ENCODE measurements around the gene EYS. TPM values are rescaled to one million over a fixed set of nuclear protein-coding genes. Genes with fewer than 3 reads are reported as not detected.

EYS gene
- total RNA-seq, 2 donors from 2014 or later: not detected

DNA sequence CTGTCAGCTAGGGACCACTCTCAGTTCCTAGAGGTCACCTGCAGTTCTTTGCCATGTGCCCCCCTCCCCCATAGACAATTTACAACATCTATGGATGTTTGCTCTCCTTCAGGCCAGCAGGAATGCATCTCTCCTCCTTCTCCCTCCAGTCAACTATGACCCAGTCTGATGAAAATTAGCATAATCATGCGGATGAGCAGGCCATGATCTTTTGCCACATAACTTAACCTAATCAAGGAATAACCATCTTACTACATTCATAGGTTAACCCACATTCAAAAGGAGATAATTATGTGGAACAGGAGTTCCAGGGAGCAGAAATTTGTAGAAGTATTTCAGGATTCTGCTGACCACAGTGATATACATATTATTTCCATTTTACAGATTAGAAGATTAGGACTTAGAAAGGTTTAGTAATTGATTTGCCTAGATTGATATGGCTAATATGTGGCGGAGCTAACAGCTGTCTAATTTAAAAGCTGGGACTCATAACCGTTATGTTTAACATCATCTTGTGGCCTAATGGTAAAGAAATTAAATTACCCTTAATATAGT lies 1585.9 kb downstream of the EYS start:
- DNase-seq: no peak
- no peak overlapping the region for H3K27ac Mint-ChIP-seq
- H3K4me1 Mint-ChIP-seq (ENCODE audit: low read depth): no peaks in the 10 kb centered on the region

DNA sequence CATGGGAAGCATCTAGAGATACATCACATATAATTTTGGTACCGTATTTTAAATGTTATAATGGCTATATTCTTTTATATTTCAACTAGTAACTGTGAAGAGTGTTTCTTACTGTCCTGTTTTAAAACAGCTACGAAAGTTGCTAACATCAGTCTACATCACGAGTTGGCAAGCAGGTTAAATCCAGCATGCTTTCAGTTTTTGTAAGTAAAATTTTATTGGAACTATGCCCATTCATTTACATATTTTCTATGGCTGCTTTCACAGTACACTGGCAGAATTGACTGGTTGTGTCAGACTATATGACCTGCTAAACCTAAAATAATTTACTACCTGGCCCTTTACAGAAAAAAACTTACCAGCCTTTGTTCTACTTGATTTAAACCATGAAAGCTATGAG lies 1593.3 kb downstream of the EYS start:
- H3K27me3 Mint-ChIP-seq (ENCODE audit: low read depth): no peaks in the 10 kb centered on the region
- peaks cover 5 to 13% of the 10 kb centered on the region in 2 donors for H3K9me3 Mint-ChIP-seq
- H3K27ac Mint-ChIP-seq: no peak overlapping the region
- no peak overlapping the region for H3K4me3 Mint-ChIP-seq
- DNase-seq (no peak), ATAC-seq (replicated peaks in 1 of 2) (no peak)
- H3K4me1 Mint-ChIP-seq (ENCODE audit: low read depth): no peaks in the 10 kb centered on the region
- no peaks in the 10 kb centered on the region for H3K36me3 Mint-ChIP-seq (ENCODE audit: insufficient read depth in 2 of 2)

More for the DNA sequence above, 1585.9 kb downstream of the EYS start:
- Mint-ChIP-seq H3K27me3 (ENCODE audit: low read depth) (no peaks in the 10 kb centered on the region), H3K36me3 (ENCODE audit: insufficient read depth in 2 of 2) (peaks cover 0 to 2% of the 10 kb centered on the region in 2 donors), H3K9me3 (peaks cover 2 to 12% of the 10 kb centered on the region in 2 donors), H3K4me3 (no peak overlapping the region)
- no peak for ATAC-seq (replicated peaks in 1 of 2)

DNA sequence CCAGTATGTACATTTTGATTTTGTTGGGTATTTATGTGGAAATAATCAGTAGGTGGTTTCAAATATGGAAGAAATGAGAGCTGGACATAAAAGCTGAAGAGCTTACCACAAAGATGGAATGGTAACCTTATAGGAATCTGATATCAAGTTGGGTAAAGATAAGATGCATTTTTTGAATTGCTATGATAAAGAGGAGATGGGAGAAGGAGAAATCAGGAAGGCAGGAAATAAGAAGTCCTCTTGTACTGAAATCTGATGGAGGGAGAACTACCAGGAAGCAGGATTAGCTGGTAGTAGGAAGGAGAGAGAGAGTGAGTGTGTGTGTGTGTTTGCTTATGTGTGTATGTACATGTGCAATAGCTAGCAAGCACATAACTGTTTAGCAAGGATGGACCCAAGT lies 1603.0 kb downstream of the EYS start:
- Mint-ChIP-seq H3K4me3 (no peak overlapping the region), H3K9me3 (peaks cover 0 to 7% of the 10 kb centered on the region in 2 donors), H3K4me1 (ENCODE audit: low read depth) (no peaks in the 10 kb centered on the region), H3K27me3 (ENCODE audit: low read depth) (no peaks in the 10 kb centered on the region), H3K36me3 (ENCODE audit: insufficient read depth in 2 of 2) (no peaks in the 10 kb centered on the region), H3K27ac (no peak overlapping the region)
- DNase-seq (no peak), ATAC-seq (replicated peaks in 1 of 2) (no peak)

DNA sequence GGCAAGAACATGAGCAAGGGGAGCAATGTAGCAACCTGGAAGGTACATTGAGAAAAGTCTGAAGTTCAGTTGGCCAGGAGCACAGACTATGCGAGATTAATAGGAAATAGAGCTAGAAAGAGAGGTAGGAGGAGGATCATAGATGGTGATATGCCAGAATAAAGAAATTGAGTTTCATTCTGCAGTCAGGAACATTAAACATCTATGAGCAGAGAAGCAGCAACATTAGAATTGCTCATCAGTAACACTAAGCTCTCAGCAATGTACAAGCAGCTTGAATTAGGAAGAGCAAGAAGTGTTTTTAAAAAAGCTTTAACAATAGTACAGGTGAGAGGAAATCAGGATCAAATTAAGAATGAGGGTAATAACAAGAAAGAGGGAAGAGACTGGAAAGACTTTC lies 1603.5 kb downstream of the EYS start:
- Mint-ChIP-seq H3K9me3 (peaks cover 0 to 7% of the 10 kb centered on the region in 2 donors), H3K4me3 (no peak overlapping the region), H3K36me3 (ENCODE audit: insufficient read depth in 2 of 2) (no peaks in the 10 kb centered on the region), H3K27me3 (ENCODE audit: low read depth) (no peaks in the 10 kb centered on the region), H3K4me1 (ENCODE audit: low read depth) (no peaks in the 10 kb centered on the region), H3K27ac (no peak overlapping the region)
- DNase-seq: no peak
- ATAC-seq (replicated peaks in 1 of 2): no peak

DNA sequence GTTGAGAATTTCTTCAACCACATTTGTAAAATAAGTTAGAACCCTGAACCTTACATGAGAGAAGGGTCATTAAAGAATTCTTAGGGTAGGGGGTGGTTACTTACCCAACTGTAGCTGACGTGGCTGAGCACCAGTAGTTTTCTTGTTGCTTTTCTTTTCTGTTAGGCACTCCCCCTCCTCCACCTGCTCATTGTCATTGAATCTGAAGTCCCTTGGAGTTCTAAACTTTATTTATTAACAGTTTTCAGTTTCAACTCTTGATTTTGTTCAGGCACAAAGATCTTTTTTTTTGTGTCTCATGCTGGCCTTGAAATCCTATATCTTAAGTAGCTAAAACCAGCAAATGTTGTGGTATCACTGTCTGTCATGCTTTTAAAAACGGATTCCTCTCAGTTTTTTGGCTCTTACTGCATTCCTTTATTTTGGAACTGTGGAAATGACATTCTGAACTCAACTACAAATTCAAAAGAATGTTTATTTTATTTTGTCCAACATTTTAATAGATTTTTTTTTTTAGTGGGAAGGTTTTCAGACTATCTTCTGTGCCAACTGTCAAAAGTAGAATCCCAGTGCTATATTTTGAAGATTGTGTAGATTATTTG lies 1606.2 kb downstream of the EYS start:
- Mint-ChIP-seq H3K27ac (no peak overlapping the region), H3K4me1 (ENCODE audit: low read depth) (no peaks in the 10 kb centered on the region), H3K36me3 (ENCODE audit: insufficient read depth in 2 of 2) (no peaks in the 10 kb centered on the region), H3K27me3 (ENCODE audit: low read depth) (no peaks in the 10 kb centered on the region), H3K4me3 (no peak overlapping the region), H3K9me3 (peaks cover 2 to 4% of the 10 kb centered on the region in 2 donors)
- DNase-seq (no peak), ATAC-seq (replicated peaks in 1 of 2) (no peak)

DNA sequence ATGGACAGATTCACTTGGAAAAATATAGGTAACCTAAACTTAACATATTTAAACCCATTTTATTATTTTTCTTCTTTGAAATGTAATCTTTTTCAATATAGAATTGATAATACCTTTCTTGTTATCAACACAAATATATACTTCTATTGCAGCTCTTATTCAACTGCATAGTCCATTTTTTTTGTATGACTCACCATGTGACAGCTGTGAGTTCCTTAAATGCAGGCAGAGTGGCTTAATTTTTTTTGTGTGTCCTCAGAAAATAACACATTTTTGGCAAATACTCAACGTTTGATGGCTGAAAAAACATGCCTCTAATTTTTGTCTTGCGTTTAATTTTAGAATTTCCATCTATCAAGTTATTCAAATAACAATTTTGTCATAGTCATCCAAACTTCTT lies 1616.7 kb downstream of the EYS start:
- Mint-ChIP-seq H3K27me3 (ENCODE audit: low read depth) (no peaks in the 10 kb centered on the region), H3K27ac (no peak overlapping the region), H3K36me3 (ENCODE audit: insufficient read depth in 2 of 2) (peaks cover 0 to 2% of the 10 kb centered on the region in 2 donors), H3K9me3 (peaks cover 10 to 20% of the 10 kb centered on the region in 2 donors), H3K4me3 (no peak overlapping the region), H3K4me1 (ENCODE audit: low read depth) (no peaks in the 10 kb centered on the region)
- ATAC-seq (replicated peaks in 1 of 2) (no peak), DNase-seq (no peak)

DNA sequence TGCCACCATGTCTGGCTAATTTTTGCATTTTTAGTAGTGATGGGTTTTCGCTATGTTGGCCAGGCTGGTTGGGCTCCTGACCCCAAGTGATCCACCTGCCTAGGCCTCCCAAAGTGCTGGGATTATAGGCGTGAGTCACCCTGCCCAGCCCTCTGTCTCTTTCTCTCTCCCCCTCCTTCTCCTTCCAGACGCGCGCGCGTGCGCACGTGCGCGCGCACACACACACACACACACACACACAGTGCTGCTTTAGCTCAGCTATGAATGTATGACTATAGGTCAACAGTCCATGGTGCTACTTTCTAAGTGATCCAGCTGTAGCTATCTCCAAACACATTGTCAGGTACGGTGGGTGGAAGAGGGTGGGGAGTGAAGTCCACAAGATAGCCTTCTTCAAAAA lies 1621.9 kb downstream of the EYS start:
- peaks cover 7 to 13% of the 10 kb centered on the region in 2 donors for H3K9me3 Mint-ChIP-seq

DNA sequence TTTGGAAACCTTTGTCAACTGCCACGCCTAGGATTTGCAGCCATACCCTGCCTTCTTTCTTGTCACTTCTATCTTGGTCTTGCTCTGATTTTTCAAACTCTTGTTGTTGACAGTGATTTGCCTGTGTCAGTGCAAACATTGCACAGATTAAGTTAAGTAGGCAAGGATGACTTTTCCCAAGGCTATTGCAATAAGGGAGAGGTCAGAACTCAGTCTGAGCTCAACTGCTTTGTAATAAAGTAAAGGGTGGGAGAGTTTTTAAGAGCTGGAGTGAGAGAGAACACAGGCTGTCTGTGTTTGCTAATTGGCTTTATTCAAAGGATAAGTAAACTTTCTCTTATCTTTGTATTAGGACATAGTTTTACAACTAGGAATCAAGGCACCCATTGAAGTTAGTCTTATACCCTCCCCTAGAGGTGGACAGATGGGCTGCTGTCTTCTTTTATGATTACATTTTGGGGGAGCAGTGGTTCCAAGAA lies 1622.8 kb downstream of the EYS start:
- H3K27ac Mint-ChIP-seq: no peak overlapping the region
- no peak overlapping the region for H3K4me3 Mint-ChIP-seq
- H3K36me3 Mint-ChIP-seq (ENCODE audit: insufficient read depth in 2 of 2): no peaks in the 10 kb centered on the region
- peaks cover 2 to 11% of the 10 kb centered on the region in 2 donors for H3K9me3 Mint-ChIP-seq
- ATAC-seq (replicated peaks in 1 of 2) (no peak), DNase-seq (no peak)
- H3K27me3 Mint-ChIP-seq (ENCODE audit: low read depth): no peaks in the 10 kb centered on the region
- H3K4me1 Mint-ChIP-seq (ENCODE audit: low read depth): no peaks in the 10 kb centered on the region

More for the DNA sequence above, 1621.9 kb downstream of the EYS start:
- Mint-ChIP-seq H3K36me3 (ENCODE audit: insufficient read depth in 2 of 2) (no peaks in the 10 kb centered on the region), H3K27me3 (ENCODE audit: low read depth) (no peaks in the 10 kb centered on the region), H3K4me1 (ENCODE audit: low read depth) (no peaks in the 10 kb centered on the region), H3K4me3 (no peak overlapping the region), H3K27ac (no peak overlapping the region)
- ATAC-seq (replicated peaks in 1 of 2) (no peak), DNase-seq (no peak)

DNA sequence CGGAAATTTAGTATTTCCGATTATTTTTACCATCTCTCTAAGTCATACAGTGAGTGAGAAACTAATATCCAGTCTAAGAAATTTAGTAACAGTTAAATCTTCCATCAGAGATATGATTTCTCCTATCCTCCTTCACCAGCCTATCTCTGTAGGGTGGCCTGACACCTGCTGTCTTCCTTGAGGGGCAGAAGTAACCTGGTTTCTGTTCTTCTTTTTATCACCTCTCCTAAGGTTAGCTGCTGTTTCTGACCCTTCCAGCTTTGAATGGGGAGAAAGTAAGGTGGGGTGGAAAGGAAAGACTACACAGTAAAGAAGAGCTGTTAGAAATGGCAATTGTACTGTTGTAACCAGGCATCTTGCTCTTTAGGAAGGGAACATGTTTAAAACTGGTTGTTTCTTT lies 1623.8 kb downstream of the EYS start:
- ATAC-seq (replicated peaks in 1 of 2): no peak
- H3K36me3 Mint-ChIP-seq (ENCODE audit: insufficient read depth in 2 of 2): no peaks in the 10 kb centered on the region

DNA sequence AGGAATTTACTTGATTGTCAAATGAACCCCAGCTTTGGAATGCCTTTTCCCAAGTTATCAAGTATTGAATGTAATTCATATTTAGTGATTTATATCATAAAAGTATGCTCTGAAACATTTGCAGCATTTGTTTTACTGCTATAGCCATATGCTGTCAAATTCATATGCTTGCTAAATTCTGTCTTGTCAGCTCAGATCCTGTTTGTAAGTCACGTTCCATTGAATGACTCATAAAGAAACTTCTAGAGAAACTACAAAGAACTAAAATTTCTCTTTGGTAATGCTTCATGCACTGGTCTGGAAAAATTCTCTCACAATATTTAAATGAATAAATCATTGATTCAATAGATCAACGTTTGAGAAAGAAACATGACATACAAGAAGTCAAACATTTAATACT lies 1625.6 kb downstream of the EYS start:
- H3K27me3 Mint-ChIP-seq (ENCODE audit: low read depth): no peaks in the 10 kb centered on the region
- peaks cover 2 to 11% of the 10 kb centered on the region in 2 donors for H3K9me3 Mint-ChIP-seq
- H3K36me3 Mint-ChIP-seq (ENCODE audit: insufficient read depth in 2 of 2): no peaks in the 10 kb centered on the region
- H3K27ac Mint-ChIP-seq: no peak overlapping the region
- DNase-seq: no peak
- ATAC-seq (replicated peaks in 1 of 2): no peak
- no peak overlapping the region for H3K4me3 Mint-ChIP-seq
- no peaks in the 10 kb centered on the region for H3K4me1 Mint-ChIP-seq (ENCODE audit: low read depth)

More for the DNA sequence above, 1623.8 kb downstream of the EYS start:
- peaks cover 2 to 11% of the 10 kb centered on the region in 2 donors for H3K9me3 Mint-ChIP-seq
- no peak for DNase-seq
- H3K4me1 Mint-ChIP-seq (ENCODE audit: low read depth): no peaks in the 10 kb centered on the region
- H3K4me3 Mint-ChIP-seq: no peak overlapping the region
- H3K27me3 Mint-ChIP-seq (ENCODE audit: low read depth): no peaks in the 10 kb centered on the region
- H3K27ac Mint-ChIP-seq: no peak overlapping the region

DNA sequence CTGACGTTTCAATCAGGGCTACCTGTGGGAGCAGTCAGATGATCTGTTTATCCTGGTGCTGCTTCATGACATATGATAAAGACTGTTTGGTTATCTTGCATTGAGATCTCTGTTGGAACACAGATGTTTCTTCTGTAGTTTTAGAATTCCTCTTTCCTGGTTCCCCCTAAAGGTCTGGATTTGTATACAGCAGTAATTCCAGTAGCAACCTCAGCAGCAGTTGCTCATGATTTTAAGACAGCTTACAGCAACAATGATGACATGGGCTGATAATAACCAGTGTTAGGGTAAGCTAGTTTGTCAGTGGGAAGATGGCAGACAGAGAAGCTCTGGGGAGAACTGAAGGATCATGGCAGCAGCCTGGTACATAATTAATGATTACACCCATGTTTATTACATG lies 1632.0 kb downstream of the EYS start:
- no peaks in the 10 kb centered on the region for H3K27me3 Mint-ChIP-seq (ENCODE audit: low read depth)
- H3K4me3 Mint-ChIP-seq: no peak overlapping the region
- H3K36me3 Mint-ChIP-seq (ENCODE audit: insufficient read depth in 2 of 2): no peaks in the 10 kb centered on the region
- H3K9me3 Mint-ChIP-seq: peaks cover 0 to 2% of the 10 kb centered on the region in 2 donors
- no peak for DNase-seq
- H3K27ac Mint-ChIP-seq: no peak overlapping the region
- no peak for ATAC-seq (replicated peaks in 1 of 2)
- H3K4me1 Mint-ChIP-seq (ENCODE audit: low read depth): no peaks in the 10 kb centered on the region

DNA sequence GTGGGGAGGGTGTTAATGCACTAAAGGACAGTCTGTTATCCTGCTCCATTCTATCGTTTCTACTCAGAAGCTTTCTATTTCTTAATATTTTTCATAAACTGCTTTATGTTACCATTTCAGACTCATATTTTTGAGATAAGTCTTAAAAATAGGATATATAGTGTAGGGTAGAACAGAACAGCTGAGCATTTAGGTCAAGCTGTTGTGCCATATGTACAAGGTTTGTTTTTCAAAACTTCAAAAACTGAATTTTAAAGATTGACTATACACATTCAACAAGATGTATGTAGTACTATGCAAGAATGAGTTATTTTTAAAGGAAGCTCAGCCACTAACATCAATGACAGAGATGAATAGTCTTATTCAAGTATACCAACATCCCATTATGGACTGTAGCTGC lies 1634.3 kb downstream of the EYS start:
- Mint-ChIP-seq H3K27ac (no peak overlapping the region), H3K36me3 (ENCODE audit: insufficient read depth in 2 of 2) (no peaks in the 10 kb centered on the region), H3K9me3 (no peaks in the 10 kb centered on the region), H3K4me3 (no peak overlapping the region), H3K4me1 (ENCODE audit: low read depth) (no peaks in the 10 kb centered on the region), H3K27me3 (ENCODE audit: low read depth) (no peaks in the 10 kb centered on the region)
- DNase-seq (no peak), ATAC-seq (replicated peaks in 1 of 2) (no peak)

DNA sequence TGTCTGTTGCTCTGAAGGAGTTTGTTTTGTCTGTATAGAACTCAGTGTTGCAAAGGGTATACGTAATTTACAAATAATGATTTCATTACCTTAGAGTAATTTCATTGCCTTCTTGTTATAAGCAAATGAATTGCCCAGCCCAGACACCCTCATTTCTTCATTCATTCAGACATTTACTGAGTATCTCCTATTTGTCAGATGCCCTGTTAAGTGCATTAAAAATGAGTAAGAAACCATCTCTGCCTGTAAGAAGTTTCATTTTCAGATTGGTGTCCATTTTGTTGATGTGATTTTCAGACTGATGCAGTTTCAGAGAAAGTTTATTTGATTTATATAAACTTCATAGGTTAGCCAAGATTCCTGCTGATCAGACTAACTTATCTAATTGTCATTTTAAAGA lies 1642.1 kb downstream of the EYS start:
- ATAC-seq (replicated peaks in 1 of 2): no peak
- H3K4me1 Mint-ChIP-seq (ENCODE audit: low read depth): no peaks in the 10 kb centered on the region
- H3K27ac Mint-ChIP-seq: no peak overlapping the region
- H3K9me3 Mint-ChIP-seq: peaks cover 6 to 7% of the 10 kb centered on the region in 2 donors
- H3K36me3 Mint-ChIP-seq (ENCODE audit: insufficient read depth in 2 of 2): no peaks in the 10 kb centered on the region
- no peaks in the 10 kb centered on the region for H3K27me3 Mint-ChIP-seq (ENCODE audit: low read depth)
- no peak for DNase-seq
- H3K4me3 Mint-ChIP-seq: no peak overlapping the region

Measured in activated T-cell treated with anti-CD3 and anti-CD28 coated beads, Interleukin-2, amount 50 U/mL, for 72 hours (primary cell).